Hematopoietic multipotent progenitor cell treated with erythropoietin and hydrocortisone succinate and interleukin-3 and kit ligand, for 15 days (in vitro differentiated cells): Measurements from ENCODE around the gene TIAM1.

Experiments
- DNase-seq: peaks from one replicate; pipeline ENCODE4 v3.0.0-alpha.2; 2015; ENCODE audit warnings: low spot score

Gene TIAM1

DNA sequence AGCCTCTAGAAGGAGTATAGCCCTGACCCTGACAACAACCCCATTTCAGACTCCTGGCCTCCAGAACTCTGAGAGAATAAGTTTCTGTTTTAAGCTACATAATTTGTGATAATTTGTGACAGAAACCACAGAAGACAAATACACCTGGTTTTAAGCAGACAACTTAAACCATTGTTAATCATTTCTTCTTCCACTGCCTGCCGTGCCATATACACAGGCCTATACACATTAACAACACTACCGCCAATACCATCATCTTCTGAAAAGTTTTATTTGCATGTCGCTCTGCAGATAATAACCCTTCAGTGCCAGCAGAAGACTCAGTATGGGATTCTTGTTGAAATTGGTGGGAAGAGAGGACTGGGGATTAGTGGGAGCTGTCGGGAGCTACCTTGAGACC, 265.8 kb downstream of the TIAM1 start:
- DNase-seq, result no peak

DNA sequence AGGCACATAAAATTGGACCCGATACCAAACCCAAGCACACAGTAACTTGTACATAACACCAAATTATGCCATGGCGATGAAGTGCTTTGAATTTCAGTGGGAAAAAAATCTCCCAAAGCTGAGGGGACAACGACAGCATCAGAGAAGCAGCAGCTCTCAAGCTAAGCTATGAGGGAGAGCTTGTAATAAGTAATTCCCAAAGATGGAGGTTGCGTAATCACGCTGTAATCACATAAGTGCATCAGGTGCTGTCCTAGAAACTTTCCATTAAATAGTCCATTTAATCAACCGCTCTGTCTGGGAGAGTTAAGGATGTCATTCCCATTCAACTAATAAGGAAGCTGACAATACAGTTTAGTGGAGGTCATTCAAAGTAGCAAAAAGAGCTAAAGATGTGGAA, 268.2 kb downstream of the TIAM1 start:
- DNase-seq, result no peak

DNA sequence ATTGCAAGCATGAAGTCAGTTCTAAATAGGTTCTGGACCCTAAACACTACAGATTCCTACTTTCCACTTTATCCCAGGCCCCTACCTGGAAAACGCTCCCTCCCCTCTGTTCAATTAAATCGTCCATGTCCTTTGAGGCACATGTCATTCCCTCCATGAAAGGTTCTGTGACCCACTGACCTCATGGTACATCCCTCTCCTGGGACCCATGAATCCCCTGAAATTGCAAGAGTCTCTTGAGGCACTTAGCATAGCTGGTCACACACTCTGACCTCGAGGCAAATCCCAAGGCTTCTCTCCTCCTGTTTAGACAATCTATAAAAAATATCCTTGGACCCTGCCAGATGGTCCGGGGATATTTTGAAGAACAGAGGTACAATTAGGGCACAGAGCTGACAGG, 271.5 kb downstream of the TIAM1 start:
- no peak for DNase-seq
